Stimulated activated naive CD8-positive, alpha-beta T cell treated with anti-CD3 and anti-CD28 coated beads, Interleukin-15, Interleukin-2, amounts not matched to agents 100 ng/mL and 50 ng/mL, for 24 hours (primary cell): ENCODE data around the gene MRPL20.
"Not testable (repeated sequence)": the region's sequence is repeated elsewhere in the genome, so short reads cannot be mapped to it uniquely, and the experiment has no call there.

Experiments used
- H3K27ac Mint-ChIP-seq: one replicate; pipeline ENCODE4 v1.8.0; 2021; ENCODE audit warnings: mild to moderate bottlenecking, mixed read lengths
- H3K27me3 Mint-ChIP-seq: one replicate; pipeline ENCODE4 v1.8.0; 2021; ENCODE audit warnings: mixed read lengths
- H3K36me3 Mint-ChIP-seq: one replicate; pipeline ENCODE4 v1.8.0; 2021; ENCODE audit warnings: low read depth, mixed read lengths
- H3K4me1 Mint-ChIP-seq: one replicate; pipeline ENCODE4 v1.8.0; 2021; ENCODE audit warnings: low read depth, mixed read lengths
- H3K4me3 Mint-ChIP-seq: one replicate; pipeline ENCODE4 v1.8.0; 2021; ENCODE audit warnings: mild to moderate bottlenecking, mixed read lengths
- H3K9me3 Mint-ChIP-seq: one replicate; pipeline ENCODE4 v1.8.0; 2021; ENCODE audit warnings: mixed read lengths

Gene MRPL20

DNA sequence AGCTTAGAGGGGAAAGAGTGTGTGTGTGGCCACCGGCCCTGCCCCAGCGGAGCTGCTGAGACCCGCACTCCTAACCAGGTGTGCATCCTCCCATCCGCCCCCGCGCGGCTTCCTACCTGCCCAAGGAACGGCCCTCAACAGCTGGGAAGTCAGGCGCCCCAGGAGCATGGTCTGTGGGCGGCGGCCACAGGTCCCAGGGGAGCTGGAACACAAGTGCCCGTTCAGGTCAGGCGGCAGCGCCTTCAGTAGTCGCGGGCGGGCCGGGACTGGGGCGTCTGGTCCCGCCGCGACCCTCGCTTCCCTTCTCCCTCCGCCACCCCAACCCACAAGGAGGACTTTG lies 32.5 kb downstream of the MRPL20 start:
- Mint-ChIP-seq H3K27me3 (no peaks in the 10 kb centered on the region), H3K9me3 (no peaks in the 10 kb centered on the region), H3K4me1 (peaks cover 39% of the 10 kb centered on the region), H3K27ac (peak overlapping the region; percentile 78), H3K4me3 (peak overlapping the region; percentile 89), H3K36me3 (peaks cover 13% of the 10 kb centered on the region)

DNA sequence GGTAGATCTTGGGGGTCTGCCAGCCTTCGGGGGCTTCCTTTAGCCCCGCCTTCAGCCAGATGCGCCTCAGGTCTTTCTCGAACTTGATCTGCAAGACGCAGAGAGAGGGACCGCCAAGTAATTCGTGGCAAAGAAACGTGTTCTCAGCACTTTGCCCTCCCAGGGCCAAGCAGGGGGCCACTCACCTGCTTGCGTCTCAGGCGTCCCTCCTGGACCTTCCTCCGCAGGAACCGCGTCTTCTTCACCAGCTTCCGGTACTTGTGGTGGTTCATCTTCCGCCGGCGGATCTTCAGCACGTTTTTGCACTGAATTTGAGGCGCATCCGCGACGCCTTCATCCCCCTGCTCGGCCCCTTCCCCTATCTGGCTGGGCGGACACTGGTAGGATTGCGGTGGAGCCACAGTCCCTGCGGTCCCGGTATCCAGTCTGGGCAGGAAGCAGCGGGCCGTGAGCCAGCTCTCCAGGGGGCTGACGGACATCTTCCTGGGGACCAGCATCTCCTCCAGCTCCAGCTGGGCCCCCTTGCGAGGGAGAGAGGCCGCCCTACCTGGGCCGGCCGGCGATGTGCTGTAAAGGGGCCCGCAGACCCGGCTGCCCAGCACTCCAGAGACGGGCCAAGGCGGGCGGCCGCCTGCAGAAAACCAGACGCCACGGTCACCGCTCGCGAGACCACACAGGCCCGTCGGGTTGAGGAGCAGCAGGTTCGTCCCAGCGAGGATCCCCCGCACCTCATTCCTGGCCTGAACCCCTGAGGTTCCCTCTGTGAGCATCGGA lies 33.1 kb downstream of the MRPL20 start:
- Mint-ChIP-seq H3K27ac (peak overlapping the region; percentile 78), H3K27me3 (no peaks in the 10 kb centered on the region), H3K4me3 (peak overlapping the region; percentile 89), H3K36me3 (peaks cover 13% of the 10 kb centered on the region), H3K9me3 (no peaks in the 10 kb centered on the region), H3K4me1 (peaks cover 39% of the 10 kb centered on the region)

DNA sequence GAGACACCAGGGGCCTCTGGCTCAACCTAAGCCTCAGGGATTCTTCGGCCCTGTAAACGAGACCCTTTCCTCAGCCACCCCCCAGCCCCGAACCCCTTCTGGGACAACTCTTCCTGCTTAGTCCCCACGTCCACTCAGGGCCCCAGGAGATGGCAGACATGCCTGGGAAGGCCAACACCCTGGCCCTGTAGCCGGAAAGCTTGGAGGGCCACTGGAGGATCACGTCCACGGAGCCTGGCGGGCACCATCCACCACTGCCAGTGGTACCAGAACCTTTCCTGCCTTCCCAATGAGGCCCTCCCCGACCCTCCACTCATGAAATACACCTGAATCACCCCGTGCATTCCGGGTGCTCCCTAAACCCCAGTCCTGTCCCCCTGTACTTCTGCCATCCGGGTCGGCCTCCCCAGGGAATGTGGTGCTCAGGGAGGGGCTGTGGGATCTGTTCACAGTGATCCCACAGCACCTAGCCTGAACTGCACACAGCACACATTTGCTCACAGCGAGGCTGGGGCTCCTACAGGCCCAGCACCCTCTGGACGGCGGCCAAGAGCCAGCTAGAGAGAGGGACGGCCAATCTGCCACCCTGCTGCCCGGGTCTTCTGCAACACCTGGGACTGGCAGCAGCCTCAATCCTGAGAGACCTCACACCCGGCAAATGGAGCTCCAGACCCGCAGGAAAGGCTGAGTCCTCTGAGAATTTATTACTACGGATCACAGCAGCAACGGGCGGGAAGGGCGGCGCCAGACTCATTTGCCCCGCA lies 33.9 kb downstream of the MRPL20 start:
- no peaks in the 10 kb centered on the region for H3K9me3 Mint-ChIP-seq
- peak overlapping the region; percentile 55 for H3K27ac Mint-ChIP-seq
- H3K4me3 Mint-ChIP-seq = peak overlapping the region; percentile 89
- H3K27me3 Mint-ChIP-seq = no peaks in the 10 kb centered on the region
- peaks cover 39% of the 10 kb centered on the region for H3K4me1 Mint-ChIP-seq
- H3K36me3 Mint-ChIP-seq = peaks cover 13% of the 10 kb centered on the region

DNA sequence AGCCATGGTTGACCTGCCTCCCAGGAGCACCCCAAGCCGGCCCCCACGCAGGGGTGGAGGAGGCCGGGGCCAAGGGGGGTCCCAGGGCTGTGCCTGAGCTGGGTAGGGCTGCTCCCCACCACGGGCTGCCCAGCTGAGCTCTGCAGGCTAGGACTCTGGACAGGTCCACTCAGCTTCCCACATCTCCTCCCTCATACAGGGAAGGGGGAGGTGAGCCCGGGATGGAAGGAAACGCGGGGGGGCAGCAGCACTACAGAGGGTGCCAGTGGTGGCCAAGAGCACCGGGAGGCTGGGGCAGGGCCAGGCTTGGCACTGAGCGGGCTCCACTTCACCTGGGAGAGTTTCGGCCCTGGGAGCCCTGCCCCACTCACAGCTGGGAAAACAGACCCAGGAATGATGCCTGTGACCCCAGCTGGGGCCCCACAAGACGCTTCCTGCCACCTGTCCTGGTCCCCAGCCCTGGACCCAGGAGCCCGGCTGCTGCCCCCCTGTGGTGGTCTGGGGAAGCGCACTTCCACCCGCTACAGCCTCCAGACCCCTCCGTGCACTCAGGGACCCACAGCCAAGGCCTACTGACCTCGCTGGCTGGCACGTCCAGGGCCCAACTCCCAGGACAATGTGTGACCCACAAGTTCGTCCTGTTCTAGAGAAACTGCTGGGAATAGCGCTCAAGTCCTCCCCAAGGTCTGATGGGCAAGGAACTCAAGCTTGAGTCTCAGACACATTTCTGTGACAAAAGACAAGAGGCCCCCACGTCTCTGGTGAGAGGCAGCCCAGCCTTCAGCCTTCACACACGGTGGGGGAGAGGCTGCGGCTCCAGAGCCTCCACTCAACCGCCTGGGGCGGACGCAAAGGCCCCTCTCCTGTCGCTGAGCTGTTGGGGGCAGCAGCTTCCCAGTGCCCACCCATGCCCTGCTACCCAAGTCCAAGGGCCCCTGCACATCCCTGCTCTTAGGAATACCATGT lies 35.1 kb downstream of the MRPL20 start:
- H3K4me3 Mint-ChIP-seq = no peak overlapping the region
- peaks cover 13% of the 10 kb centered on the region for H3K36me3 Mint-ChIP-seq
- H3K9me3 Mint-ChIP-seq = no peaks in the 10 kb centered on the region
- no peak overlapping the region for H3K27ac Mint-ChIP-seq
- peaks cover 39% of the 10 kb centered on the region for H3K4me1 Mint-ChIP-seq
- no peaks in the 10 kb centered on the region for H3K27me3 Mint-ChIP-seq

DNA sequence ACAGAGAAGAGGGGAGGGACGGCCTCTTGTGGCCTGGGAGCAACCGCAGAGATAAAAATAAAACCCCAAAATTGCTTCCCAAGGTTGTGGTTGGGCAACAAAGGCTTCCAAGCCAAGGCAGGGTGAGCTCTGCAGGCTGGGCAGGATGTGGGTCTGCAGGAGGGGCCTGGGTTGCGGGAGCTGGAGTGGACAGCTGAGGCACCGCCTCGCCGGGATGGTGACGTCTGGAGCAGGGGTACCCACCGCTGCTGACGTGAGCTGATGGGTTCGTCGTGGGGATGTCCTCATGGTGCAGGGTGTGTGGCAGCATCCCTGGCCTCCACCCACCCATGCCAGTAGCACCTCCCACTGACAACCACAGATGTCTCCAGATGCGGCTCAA lies 35.7 kb downstream of the MRPL20 start:
- no peaks in the 10 kb centered on the region for H3K9me3 Mint-ChIP-seq
- H3K27me3 Mint-ChIP-seq = no peaks in the 10 kb centered on the region
- peaks cover 10% of the 10 kb centered on the region for H3K36me3 Mint-ChIP-seq
- H3K4me1 Mint-ChIP-seq = peaks cover 36% of the 10 kb centered on the region
- no peak overlapping the region for H3K27ac Mint-ChIP-seq
- H3K4me3 Mint-ChIP-seq = peak overlapping the region; percentile 26

DNA sequence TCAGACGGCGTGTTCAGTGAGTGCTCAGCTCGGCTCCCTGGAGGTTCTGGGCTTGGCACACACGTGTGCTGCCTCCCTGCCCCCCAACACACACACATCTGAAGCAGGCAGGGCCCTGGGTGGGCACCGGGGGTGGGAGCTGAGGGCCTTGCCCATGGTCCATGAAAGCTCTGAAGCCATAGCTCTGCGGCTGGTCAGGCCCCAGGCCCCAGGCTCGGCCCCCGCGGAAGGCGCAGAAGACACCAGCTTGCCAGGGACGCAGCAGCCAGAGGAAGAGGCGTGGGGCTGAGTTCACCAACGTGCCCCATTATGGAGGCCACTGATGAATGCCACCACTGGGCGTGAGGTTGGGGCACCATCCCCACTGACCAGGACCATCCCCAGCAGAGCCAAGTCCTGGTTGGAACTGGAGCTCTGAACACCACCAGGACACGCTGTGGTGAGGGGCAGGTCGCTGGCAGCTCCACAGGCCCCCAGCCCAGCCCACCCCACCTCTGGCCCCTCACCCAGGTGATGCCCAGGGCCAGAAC lies 36.3 kb downstream of the MRPL20 start:
- peaks cover 36% of the 10 kb centered on the region for H3K4me1 Mint-ChIP-seq
- peak overlapping the region; percentile 26 for H3K4me3 Mint-ChIP-seq
- H3K9me3 Mint-ChIP-seq = no peaks in the 10 kb centered on the region
- no peak overlapping the region for H3K27ac Mint-ChIP-seq
- H3K27me3 Mint-ChIP-seq = no peaks in the 10 kb centered on the region
- peaks cover 10% of the 10 kb centered on the region for H3K36me3 Mint-ChIP-seq

DNA sequence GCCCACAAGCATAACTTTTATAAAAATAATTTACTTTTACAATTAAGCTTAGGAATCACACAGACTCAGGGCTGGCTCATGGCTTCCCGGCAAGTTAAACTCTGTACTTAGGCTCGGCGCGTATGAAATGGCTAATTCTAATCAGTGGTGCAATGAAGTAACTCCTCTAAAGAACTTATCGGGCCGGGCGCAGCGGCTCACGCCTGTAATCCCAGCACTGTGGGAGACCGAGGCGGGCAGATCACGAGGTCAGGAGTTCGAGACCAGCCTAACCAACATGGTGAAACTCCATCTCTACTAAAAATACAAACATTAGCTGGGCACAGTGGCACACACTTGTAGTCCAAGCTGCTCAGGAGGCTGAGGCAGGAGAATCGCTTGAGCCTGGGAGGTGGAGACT lies 37.0 kb downstream of the MRPL20 start:
- H3K27ac Mint-ChIP-seq, H3K36me3 Mint-ChIP-seq, H3K9me3 Mint-ChIP-seq, H3K4me3 Mint-ChIP-seq, H3K27me3 Mint-ChIP-seq: not testable (repeated sequence)
- H3K4me1 Mint-ChIP-seq = peaks cover 36% of the 10 kb centered on the region

DNA sequence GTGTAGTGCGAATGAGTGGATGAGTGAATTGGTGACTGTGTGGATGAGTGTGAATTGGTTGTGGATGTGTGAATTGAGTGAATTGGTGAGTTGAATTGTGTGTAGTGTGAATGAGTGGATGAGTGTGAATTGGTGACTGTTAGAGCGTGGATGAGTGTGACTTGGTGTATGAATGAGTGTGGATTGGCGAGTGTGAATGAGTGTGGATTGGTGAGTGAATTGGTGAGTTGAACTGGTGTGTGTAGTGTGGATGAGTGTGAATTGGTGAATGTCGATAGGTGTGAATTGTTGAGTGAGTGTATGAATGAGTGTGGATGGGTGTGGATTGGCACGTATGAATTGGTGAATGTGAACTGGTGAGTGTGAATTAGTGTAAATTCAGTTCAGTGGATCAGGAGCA lies 39.8 kb downstream of the MRPL20 start:
- H3K9me3 Mint-ChIP-seq = no peaks in the 10 kb centered on the region
- no peak overlapping the region for H3K4me3 Mint-ChIP-seq
- H3K36me3 Mint-ChIP-seq = no peaks in the 10 kb centered on the region
- H3K27me3 Mint-ChIP-seq = no peaks in the 10 kb centered on the region
- peaks cover 20% of the 10 kb centered on the region for H3K4me1 Mint-ChIP-seq
- H3K27ac Mint-ChIP-seq = no peak overlapping the region

DNA sequence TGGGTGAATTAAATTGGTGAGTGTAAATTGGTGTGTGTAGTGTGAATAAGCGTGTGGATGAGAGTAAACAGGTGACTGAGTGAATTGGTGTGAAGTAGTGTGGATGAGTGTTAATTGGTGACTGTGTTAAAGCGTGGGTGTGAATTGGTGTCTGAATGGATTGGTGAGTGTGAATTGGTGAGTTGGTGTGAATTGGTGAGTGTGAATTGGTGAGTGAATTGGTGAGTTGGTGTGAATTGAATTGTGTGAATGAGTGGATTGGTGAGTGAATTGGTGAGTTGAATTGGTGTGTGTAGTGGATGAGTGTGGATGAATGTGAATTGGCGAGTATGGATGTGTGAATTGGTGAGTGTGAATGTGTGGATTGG lies 40.4 kb downstream of the MRPL20 start:
- Mint-ChIP-seq H3K4me3 (no peak overlapping the region), H3K27ac (no peak overlapping the region), H3K9me3 (no peaks in the 10 kb centered on the region), H3K36me3 (no peaks in the 10 kb centered on the region), H3K4me1 (peaks cover 14% of the 10 kb centered on the region), H3K27me3 (no peaks in the 10 kb centered on the region)

DNA sequence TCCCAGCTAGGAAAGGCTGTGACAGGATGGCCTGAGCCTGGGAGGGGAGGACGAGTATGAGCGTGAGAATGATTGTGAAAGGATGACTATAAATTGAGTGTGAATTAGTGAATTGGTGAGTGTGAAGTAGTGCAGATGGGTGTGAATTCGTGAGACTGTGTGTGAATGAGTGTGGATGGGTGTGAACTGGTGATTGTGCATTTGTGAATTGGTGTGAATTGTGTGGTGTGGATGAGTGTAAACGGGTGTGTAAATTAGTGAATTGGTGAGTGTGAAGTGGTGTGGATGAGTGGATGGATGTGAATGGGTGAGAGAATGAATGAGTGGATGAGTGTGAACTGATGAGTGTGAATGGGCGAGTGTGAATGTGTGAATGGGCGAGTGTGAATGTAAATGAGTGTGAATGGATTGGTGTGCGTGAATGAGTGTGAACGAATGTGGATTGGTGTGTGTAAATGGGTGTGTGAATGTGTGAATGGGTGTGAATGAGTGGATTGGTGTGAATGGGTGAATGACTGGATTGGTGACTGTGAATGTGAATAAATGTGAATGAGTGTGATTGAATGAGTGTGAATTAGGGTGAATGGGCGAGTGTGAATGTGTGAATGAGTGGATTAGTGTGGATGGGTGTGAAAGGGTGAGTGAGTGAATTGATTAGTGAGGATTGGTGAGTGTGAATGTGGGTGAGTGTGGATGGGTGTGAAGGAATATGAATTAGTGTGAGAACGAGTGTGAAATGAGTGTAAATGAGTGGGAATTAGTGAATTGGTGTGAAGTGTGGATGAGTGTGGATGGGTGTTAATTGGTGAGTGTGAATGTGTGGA lies 41.0 kb downstream of the MRPL20 start:
- Mint-ChIP-seq H3K36me3 (no peaks in the 10 kb centered on the region), H3K27me3 (peaks cover under 1% of the 10 kb centered on the region), H3K4me1 (peaks cover 8% of the 10 kb centered on the region), H3K4me3 (no peak overlapping the region), H3K27ac (no peak overlapping the region), H3K9me3 (no peaks in the 10 kb centered on the region)

DNA sequence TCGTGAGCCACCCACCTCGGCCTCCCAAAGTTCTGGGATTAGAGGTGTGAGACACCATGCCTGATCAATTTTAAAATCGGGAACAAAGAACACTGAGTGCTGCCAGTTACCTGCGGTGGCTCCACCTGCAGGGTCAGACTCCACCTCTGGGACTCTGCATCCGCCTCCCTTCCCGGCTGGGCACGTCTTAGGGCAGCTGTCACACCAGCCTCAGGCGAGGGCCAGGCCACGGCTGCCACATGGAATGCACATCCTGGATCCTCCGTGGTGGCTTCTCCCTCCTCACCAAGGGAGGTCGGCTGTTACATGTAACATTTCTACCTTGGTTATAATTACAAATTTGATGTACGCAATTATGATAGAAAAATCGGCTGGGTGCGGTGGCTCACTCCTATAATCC lies 42.8 kb downstream of the MRPL20 start:
- Mint-ChIP-seq H3K27me3 (peaks cover 4% of the 10 kb centered on the region), H3K9me3 (no peaks in the 10 kb centered on the region), H3K4me3 (no peak overlapping the region), H3K36me3 (no peaks in the 10 kb centered on the region), H3K27ac (no peak overlapping the region), H3K4me1 (peaks cover 2% of the 10 kb centered on the region)

DNA sequence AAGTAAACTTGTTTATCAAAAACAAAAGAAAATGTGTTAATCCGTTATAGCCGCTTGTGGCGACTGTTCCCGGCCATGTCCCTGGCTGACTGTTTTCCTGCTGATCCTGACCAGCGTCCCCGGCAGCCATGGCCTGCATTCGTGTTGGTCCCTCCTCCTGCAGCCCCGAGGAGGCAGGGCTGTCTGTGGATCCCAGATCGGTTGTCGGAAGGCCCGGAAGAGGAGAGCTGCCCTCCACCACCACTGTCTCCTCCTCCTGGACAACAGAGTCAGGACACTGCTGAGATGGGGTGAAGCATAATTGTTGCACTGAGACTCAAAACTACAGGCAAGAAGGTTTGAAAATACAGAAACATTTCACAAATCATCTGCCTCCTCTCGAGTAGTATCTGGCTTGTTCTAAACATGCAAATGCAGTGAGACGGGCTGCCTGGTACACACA lies 45.1 kb downstream of the MRPL20 start:
- Mint-ChIP-seq H3K9me3 (no peaks in the 10 kb centered on the region), H3K36me3 (no peaks in the 10 kb centered on the region), H3K27me3 (peaks cover 4% of the 10 kb centered on the region), H3K27ac (no peak overlapping the region), H3K4me3 (no peak overlapping the region), H3K4me1 (peaks cover 14% of the 10 kb centered on the region)

DNA sequence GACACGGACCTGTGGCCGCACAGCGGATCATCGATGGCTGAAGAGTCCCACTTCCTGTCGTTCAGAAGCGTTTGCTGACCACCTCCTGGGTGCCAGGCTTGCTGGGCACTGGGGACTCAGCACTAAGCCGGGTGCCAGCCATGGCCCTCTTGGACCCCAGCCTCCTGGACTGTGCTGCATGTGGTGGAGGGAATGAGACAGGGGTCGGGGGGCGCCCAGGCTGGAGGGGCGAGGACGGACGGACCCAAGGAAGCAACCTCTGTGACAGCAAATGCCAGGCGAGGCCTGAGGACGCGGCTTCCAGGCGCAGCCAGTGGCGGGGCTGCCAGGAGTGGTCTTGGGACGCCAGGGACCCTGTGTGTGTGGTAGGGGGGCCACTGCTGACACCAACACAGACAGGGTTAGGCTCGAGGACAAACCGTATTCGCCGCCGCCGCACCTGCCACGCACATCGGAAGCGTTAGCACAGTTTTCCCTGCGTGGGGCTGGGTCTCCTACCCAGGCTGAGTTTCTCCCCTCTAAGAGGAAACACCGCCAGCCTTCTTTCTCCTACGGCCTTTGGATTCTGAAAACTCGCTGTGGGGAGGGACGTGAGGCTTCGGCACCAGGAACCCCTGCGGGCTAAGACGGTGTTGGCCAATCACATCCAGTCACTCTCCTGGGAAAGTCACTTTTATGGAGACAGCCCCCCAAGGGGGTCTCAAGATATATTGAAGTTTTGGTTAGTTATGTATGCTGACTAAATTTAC lies 45.7 kb downstream of the MRPL20 start:
- Mint-ChIP-seq H3K27me3 (peaks cover 4% of the 10 kb centered on the region), H3K27ac (no peak overlapping the region), H3K4me3 (no peak overlapping the region), H3K9me3 (no peaks in the 10 kb centered on the region), H3K4me1 (peaks cover 14% of the 10 kb centered on the region), H3K36me3 (no peaks in the 10 kb centered on the region)
